ENCODE results near the gene CORIN. TPM values are rescaled to one million over a fixed set of nuclear protein-coding genes. Genes with fewer than 3 reads are reported as not detected.

The CORIN gene
- total and polyA plus RNA-seq, 10 of the 15 experiments (the other 5 are each of a cell fraction or from before 2014, with no cell fraction given): 0.02 to 0.45 (median 0.09) TPM; not detected in 3

GRCh38 chr4:47849466-47849865 lies 11.6 kb upstream of the CORIN start (continued):
- TF ChIP-seq ZNF592 (IDR thresholded peaks at IDR 0.05): no peak
- TF ChIP-seq DPF2 (IDR thresholded peaks at IDR 0.05): no peak
- no peak for TF ChIP-seq YY1 (IDR thresholded peaks at IDR 0.05; ENCODE audit: low read depth, low read length)

- Histone ChIP-seq H4K20me1 (ENCODE audit: control insufficient read depth, insufficient read depth) (no peaks in the 10 kb centered on the region), H3K9ac (ENCODE audit: control insufficient read depth, insufficient read depth, low read length) (no peak overlapping the region), H2AFZ (ENCODE audit: control insufficient read depth, low read depth, low read length) (no peak overlapping the region), H3K27me3 (replicated peaks in 1 of 2; ENCODE audit: control insufficient read depth in 2 of 2, insufficient read depth in 2 of 2, low read length in 1 of 2) (no peaks in the 10 kb centered on the region), H3K27ac (ENCODE audit: control insufficient read depth, insufficient read depth) (no peak overlapping the region), H3K4me1 (ENCODE audit: control insufficient read depth, insufficient read depth, low read length) (no peaks in the 10 kb centered on the region), H3K36me3 (ENCODE audit: control insufficient read depth in 2 of 2, insufficient read depth in 2 of 2, low read length in 1 of 2) (peaks cover 0 to 8% of the 10 kb centered on the region in 2 experiments; a peak in 2 of 4 replicates), H3K4me2 (ENCODE audit: control insufficient read depth, insufficient read depth) (no peak overlapping the region), H3K9me3 (replicated peaks; ENCODE audit: control insufficient read depth, insufficient read depth, low read length) (no peaks in the 10 kb centered on the region; the same call in 1 of the 3 replicates), H3K79me2 (ENCODE audit: control insufficient read depth, insufficient read depth, low read length) (no peaks in the 10 kb centered on the region), H3K4me3 (no peak overlapping the region)
- FAIRE-seq: no peak
- no peak for TF ChIP-seq MTA2 (IDR thresholded peaks at IDR 0.05; ENCODE audit: low read depth)
- no peak for TF ChIP-seq ESRRA (IDR thresholded peaks at IDR 0.05; ENCODE audit: low read length)
- TF ChIP-seq RAD21 (IDR thresholded peaks at IDR 0.05; ENCODE audit: insufficient read depth, low read depth, low read length): no peak
- TF ChIP-seq EP300 (IDR thresholded peaks at IDR 0.05; ENCODE audit: borderline replicate concordance in 1 of 2, control insufficient read depth in 1 of 2, low read depth in 2 of 2, low read length in 2 of 2): no peak
- no peak for TF ChIP-seq POLR2AphosphoS2 (IDR thresholded peaks at IDR 0.05; ENCODE audit: low read depth, low read length)
- no peak for TF ChIP-seq SREBF2 (IDR thresholded peaks at IDR 0.05; ENCODE audit: low read length)
- TF ChIP-seq, protein P1, sequence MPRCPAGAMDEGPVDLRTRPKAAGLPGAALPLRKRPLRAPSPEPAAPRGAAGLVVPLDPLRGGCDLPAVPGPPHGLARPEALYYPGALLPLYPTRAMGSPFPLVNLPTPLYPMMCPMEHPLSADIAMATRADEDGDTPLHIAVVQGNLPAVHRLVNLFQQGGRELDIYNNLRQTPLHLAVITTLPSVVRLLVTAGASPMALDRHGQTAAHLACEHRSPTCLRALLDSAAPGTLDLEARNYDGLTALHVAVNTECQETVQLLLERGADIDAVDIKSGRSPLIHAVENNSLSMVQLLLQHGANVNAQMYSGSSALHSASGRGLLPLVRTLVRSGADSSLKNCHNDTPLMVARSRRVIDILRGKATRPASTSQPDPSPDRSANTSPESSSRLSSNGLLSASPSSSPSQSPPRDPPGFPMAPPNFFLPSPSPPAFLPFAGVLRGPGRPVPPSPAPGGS (IDR thresholded peaks at IDR 0.05; ENCODE audit: borderline replicate concordance, insufficient read depth, low read depth, low read length, poor library complexity, severe bottlenecking): no peak
- intact Hi-C loops (cut with micrococcal nuclease; ENCODE audit: unreplicated experiment) (no loop called here), in situ Hi-C loops (cut with MboI) (no loop called here)
- no peak for ATAC-seq
- SMC1A ChIA-PET (ENCODE audit: uncharacterized antibody, unreplicated experiment): interaction anchor here (1.0 to 1.2 kb wide), 4 partner anchors 8 to 138 kb away, joined by 3 to 6 read pairs (median 3); no protein-coding TSS in a partner anchor
- BruUV-seq (replicated peaks): no TSS peak
- RAD21 ChIA-PET (ENCODE audit: unreplicated experiment): no interaction called here
- POLR2A ChIA-PET: no interaction called here
- CTCF ChIA-PET: interaction anchor here (1.3 to 2.8 kb wide), 2 partner anchors 8 to 11 kb away, joined by 7 to 9 read pairs; no protein-coding TSS in a partner anchor
- 98% methylated on average over 2 of the region's 2 CpGs for WGBS (ENCODE audit: insufficient coverage, insufficient replicate concordance, low lambda C conversion rate, missing lambda C conversion rate)
- DNase-seq (ENCODE audit: low read depth, low spot score): no peak
Observed at GRCh38 chr4:47848041-47848440, 10.2 kb upstream of the CORIN start.

Measured in GM12878 (cell line).